SH-SY5Y (cell line): ENCODE results near the gene UFL1.

ENCODE experiments used
- GATA2 ChIP-seq: IDR thresholded peaks from 2 replicates; pipeline ENCODE4 v1.6.1; 2011; ENCODE audit warnings: mild to moderate bottlenecking, low read depth, low read length
- GATA3 ChIP-seq: IDR thresholded peaks from 2 replicates; pipeline ENCODE4 v1.6.1; 2011; ENCODE audit warnings: low read depth, mild to moderate bottlenecking, low read length, moderate library complexity

The UFL1 gene

DNA sequence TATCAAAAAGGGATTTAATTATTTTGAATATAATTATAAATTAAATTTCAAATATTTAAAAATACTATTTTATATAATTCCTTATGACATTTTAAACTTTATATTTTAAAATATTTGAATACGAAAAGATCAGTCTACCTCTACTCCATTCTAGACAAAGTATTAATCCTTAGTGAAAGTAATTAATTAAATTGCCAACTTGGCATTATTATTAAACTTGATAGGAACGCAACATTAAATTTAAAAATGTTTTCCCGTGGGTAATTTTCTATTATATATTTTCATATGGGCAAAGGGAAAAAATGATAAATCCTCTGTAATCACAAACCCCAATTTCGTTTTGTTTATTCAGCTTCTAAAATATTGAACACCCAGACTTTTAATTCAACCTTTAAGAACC is 33.0 kb downstream of the UFL1 start:
- TF ChIP-seq GATA2 (no peak), GATA3 (no peak)

DNA sequence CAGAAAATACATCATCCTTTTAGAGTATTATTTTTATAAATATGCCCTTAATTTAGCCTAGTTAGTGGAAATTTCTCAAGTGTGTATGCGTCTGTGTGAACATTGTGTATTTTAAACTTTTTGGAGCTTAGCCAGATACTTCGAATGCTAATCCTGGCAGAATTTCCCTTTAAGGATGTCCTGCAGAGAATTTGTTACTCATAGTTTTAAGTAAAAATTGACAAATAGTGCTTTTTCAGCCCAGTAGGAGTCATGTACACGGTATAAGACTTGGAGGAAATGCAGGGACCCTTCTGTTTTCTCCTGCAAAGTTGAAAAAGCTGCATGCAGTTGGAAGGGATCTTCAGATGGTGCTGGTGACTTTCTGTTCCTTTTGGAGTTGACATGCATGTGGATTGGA is 41.3 kb downstream of the UFL1 start, which contains the start of gene FHL5:
Gene FHL5, plus strand, starts transcription at position 243 of the 400 bp plus-strand sequence. CDS start 40,486 bp downstream, outside the sequence.
- TF ChIP-seq GATA2: no peak
- no peak for TF ChIP-seq GATA3

DNA sequence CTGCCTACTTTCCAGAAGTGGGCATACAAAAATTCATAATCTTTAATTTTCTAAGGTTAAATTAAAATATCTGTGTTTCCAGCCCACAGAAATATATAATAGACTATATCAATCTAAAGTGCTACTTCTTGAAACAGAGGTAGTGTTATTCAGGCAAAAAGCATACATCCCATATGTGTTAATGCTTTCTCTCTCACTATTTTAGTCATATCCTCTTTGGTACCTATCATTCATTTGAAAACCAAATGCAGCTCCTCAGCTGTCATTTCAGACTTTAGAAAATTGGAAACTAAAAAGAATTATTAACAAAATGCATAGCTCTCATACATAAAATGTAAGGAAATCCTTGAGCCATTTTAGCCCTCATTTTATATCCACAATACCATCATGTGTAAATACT is 42.2 kb downstream of the UFL1 start:
- TF ChIP-seq GATA2 (no peak), GATA3 (no peak)

DNA sequence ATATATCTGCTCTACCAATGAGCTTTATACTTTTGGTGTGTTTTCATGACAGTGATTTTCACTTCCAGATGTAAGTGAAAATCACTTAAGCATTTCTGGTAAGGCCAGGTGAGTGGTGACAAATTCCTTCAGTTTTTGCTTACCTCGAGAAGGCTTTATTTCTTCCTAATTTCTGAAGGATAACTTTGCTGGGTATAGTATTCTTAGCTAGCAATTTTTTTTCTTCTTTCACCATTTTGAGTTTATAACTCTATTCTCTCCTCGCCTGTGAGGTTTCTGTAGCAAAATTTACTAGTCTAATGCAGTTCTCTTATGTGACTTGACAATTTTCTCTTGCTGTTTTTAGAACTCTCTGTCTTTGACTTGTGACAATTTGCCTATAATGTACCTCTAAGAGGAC is 48.4 kb downstream of the UFL1 start:
- no peak for TF ChIP-seq GATA2
- no peak for TF ChIP-seq GATA3

DNA sequence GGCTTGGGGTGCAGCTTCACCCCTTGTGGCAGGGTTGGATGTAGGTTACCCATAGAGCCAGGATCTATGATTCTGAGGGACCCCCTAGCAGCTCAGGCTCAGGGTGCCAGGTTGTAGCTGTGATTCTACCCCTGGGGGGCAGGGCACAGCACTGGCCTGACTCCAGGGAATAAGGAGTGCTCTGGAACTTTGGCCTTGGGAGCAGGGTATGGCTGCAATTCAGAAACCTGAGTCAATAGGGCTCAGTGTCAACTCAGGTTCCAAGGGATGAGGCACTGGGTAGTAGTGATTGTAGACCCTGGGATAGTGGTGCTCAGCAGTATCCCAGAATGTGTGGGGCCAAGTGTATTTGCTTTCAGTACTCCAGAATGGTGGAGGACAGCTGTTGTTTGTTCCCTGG is 49.9 kb downstream of the UFL1 start:
- TF ChIP-seq GATA3 (no peak), GATA2 (no peak)

DNA sequence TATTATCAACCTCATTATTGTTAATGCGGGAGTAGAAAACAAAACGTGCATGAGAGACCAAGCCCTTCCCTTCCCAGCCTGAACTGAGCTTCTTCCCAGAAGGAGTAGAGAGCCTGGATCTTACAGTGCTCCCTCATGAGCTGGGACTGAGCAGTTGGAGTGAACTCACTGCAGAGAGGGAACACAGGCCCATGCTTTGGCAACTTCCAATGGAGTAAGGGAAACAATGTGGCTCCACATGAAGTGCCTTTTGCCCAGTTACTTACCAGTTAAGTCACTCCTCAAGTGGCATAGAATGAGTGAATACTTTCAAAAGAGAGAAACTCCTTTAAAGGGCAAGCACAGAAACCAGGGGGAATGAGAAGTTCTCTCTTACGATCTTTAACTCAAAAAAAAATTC is 53.8 kb downstream of the UFL1 start:
- no peak for TF ChIP-seq GATA3
- no peak for TF ChIP-seq GATA2

DNA sequence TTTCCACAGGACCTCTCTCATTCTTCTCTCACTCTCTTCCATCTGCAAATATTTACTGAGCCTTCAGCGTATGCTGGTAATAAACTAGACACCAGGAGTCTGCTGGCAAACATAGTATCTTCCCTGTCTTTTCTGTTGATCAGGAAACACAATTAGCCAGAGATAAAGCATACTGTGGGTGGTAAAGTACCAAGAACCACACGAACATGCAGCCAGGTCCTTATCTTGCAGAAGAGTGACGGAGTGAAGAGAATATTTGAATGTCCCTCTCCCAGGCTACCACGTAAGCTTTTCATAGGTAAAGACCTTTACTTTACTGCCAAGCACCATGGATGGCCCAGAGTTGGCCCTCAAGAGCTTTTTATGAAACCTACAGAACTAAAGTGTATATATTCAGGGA is 54.6 kb downstream of the UFL1 start:
- TF ChIP-seq GATA2: no peak

DNA sequence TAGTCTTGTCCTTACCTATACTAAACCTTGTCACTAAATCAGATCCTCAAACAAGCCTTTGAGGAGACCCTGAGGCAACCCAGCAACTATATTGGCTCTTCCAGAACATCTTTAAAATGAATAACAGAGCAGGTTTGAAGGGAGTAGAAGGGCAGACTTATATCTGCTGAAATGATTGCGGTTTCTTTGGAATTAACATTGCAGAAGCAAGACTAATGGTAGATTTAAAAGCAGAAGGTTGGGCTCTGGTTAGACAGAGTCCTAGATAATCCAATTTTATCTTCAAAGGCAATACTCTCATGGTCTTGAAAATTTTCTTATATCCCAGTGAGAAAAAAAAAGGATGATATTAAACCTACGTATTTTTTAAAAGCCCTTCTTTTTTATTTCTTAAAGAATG is 60.4 kb downstream of the UFL1 start:
- TF ChIP-seq GATA3 (no peak), GATA2 (no peak)

DNA sequence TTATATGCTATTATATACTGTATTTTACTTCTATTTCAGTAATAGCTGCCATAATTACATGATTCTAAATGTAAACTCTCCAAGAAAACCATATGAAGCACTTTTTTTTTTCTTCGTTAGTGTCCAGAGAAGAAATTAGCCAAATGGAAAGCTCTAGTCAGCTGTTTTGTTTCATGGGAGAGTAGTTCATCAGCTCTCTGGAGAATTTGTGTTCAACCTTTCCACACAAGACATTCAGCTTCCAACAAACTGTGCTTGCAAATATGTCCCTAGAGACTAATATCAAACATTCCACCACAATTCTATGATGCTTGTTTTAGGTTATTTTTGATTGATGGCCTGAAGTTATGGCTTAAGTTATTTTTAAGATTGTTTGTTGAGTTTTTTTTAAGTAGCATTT is 60.8 kb downstream of the UFL1 start:
- no peak for TF ChIP-seq GATA2
- TF ChIP-seq GATA3: no peak

DNA sequence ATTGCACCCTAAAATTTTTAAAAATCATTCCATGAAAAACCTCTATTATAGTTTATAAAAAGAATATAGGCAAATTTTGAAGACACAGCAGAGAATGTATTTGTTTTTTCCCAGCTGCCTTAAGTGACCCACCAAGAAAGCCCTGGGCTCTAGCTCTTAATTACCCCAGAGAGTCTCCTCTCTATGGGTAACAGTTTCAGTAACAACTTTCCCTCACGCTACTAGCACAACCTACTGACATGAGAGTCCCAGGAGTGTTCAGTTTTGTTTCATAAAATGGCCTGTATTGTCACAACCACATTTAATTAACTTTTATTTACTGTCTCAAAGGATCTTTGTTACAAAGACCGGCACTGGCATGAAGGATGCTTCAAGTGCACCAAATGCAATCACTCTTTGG is 82.8 kb downstream of the UFL1 start:
- TF ChIP-seq GATA3 (no peak), GATA2 (no peak)
